Liver (tissue), 3 donors: ENCODE results near the gene HCN1.

ENCODE experiments used
- CTCF ChIP-seq: fragments of 150-350 bp; IDR thresholded peaks from 2 replicates; pipeline ENCODE4 v1.5.1; 2017; ENCODE audit warnings: improper control_type of control experiment, low read depth, low read length; ENCODE audit not compliant: missing input control
- REST ChIP-seq: IDR thresholded peaks from 2 replicates; pipeline ENCODE4 v1.6.1; 2016; ENCODE audit warnings: antibody characterized with exemption, mild to moderate bottlenecking
- TAF1 ChIP-seq: conservative IDR thresholded peaks from 2 replicates; pipeline ENCODE4 v1.6.1; 2016; ENCODE audit warnings: antibody characterized with exemption, mild to moderate bottlenecking
- donor health status: healthy.
- donor health status: healthy.

- TF ChIP-seq CTCF (no peak), REST (no peak), TAF1 (no peak)
These were observed 41.0 kb upstream of the HCN1 start for GRCh38 chr5:45737153-45737552.
